ENCODE data around the gene DIABLO. TPM values are rescaled to one million over a fixed set of nuclear protein-coding genes. Genes with fewer than 3 reads are reported as not detected.

DIABLO gene
- total RNA-seq, 2 experiments from 2014 or later = 47.9 to 51.7 TPM

DNA sequence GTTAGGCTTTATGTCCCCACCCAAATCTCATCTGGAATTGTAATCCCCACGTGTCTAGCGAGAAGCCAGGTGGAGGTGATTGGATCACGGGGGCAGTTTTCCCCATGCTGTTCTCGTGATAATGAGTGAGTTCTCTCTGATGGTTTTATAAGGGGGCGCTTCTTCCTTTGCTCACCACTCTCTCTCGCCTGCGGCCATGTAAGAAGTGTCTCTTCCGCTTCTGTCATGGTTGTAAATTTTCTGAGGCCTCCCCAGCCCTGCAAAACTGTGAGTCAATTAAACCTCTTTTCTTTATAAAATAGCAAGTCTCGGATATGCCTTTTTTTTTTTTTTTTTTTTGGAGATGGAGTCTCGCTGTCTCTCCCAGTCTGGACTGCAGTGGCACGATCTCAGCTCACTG, 65.1 kb downstream of the DIABLO start:
- DNase-seq = no peak
- H3K36me3 Mint-ChIP-seq = no peaks in the 10 kb centered on the region
- H3K4me3 Mint-ChIP-seq = no peak overlapping the region
- H3K9me3 Mint-ChIP-seq = no peaks in the 10 kb centered on the region
- peaks cover 5% of the 10 kb centered on the region for H3K4me1 Mint-ChIP-seq
- H3K27me3 Mint-ChIP-seq = no peaks in the 10 kb centered on the region
- no peak overlapping the region for H3K27ac Mint-ChIP-seq

DNA sequence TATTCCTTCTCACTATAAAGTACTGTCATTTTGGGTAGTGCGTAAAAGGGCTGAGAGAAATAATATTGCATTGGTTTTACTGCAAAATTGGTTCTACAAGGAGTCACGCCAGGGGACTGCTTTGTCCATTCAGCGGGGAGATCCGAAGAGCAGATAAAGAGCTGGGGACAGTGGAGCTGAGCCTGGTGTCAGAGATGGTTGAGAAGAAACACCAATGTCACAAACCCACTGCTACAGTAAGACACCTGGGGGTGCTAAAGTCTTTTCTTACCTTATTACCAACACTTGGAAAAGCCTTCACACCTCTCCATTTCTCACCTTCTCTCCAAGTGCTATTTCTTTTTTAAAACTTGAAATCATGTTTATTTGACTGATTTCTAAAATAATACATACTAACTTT, 66.0 kb downstream of the DIABLO start:
- no peaks in the 10 kb centered on the region for H3K27me3 Mint-ChIP-seq
- H3K36me3 Mint-ChIP-seq = no peaks in the 10 kb centered on the region
- H3K9me3 Mint-ChIP-seq = no peaks in the 10 kb centered on the region
- DNase-seq = no peak
- peaks cover 5% of the 10 kb centered on the region for H3K4me1 Mint-ChIP-seq
- no peak overlapping the region for H3K4me3 Mint-ChIP-seq
- no peak overlapping the region for H3K27ac Mint-ChIP-seq

DNA sequence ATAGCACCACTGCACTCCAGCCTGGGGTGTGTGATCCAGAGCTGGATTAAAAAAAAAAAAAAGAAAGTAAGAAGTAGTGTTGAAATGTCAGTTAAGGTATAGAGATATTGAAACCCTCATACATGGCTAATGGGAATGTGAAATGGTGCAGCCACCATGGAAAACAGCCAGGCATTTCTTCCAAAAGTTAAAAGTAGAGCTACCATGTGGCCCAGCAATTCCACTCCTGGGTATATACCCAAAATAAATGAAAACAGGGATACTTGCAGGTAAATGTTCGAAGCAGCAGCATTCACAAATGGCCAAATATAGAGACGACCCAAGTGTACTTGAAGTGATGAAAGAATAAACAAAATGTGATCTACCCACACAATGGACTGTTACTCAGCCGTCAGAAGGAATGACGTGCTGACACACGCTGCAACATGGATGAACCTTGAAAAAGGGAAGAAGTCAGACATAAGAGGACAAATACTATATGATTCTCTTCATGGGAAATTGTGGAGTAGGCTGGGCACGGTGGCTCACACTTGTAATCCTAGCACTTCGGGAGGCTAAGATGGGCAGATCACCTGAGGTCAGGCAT, 67.1 kb downstream of the DIABLO start:
- no peak for DNase-seq
- H3K27me3 Mint-ChIP-seq = no peaks in the 10 kb centered on the region
- peaks cover 5% of the 10 kb centered on the region for H3K4me1 Mint-ChIP-seq
- H3K4me3 Mint-ChIP-seq = no peak overlapping the region
- no peaks in the 10 kb centered on the region for H3K9me3 Mint-ChIP-seq
- H3K27ac Mint-ChIP-seq = no peak overlapping the region
- no peaks in the 10 kb centered on the region for H3K36me3 Mint-ChIP-seq

Other genes starting within 250 kb of the DIABLO start
- gene BCL7A, start 204.2 kb downstream of the DIABLO start, total RNA-seq = 1 to 10 TPM; 6.7 to 7.2 TPM
- gene MLXIP, start 147.3 kb downstream of the DIABLO start, total RNA-seq = 10 to 100 TPM; 29.0 to 30.1 TPM
- not detected for gene IL31, start 51.8 kb downstream of the DIABLO start, total RNA-seq
- under 1 TPM in 1 of 2 experiments, not detected in 1; 0.23 TPM for gene LRRC43, start 42.9 kb downstream of the DIABLO start, total RNA-seq
- gene B3GNT4, start 22.3 kb downstream of the DIABLO start, total RNA-seq = 1 to 10 TPM in 1 of 2 experiments, under 1 TPM in 1; 0.92 to 1.6 TPM
- gene VPS33A, start 40.4 kb upstream of the DIABLO start, total RNA-seq = 10 to 100 TPM; 34.5 to 35.7 TPM
- gene CLIP1, start 196.6 kb upstream of the DIABLO start, total RNA-seq = 10 to 100 TPM; 32.4 to 33.9 TPM

Measured in activated naive CD8-positive, alpha-beta T cell treated with anti-CD3 and anti-CD28 coated beads for 36 hours (primary cell).